HG03064 (cell line): ENCODE data around the gene USP10.
"Not testable (repeated sequence)": the region's sequence is repeated elsewhere in the genome, so short reads cannot be mapped to it uniquely, and the experiment has no call there.

Experiments used
- ATAC-seq: cut with Tn5 transposase; IDR thresholded peaks from one replicate; pipeline ENCODE4 v1.9.1; 2021; ENCODE audit warnings: low read depth; ENCODE audit not compliant: unreplicated experiment

USP10 gene

GRCh38 chr16:84746231-84746630 lies 46.4 kb downstream of the USP10 start:
- ATAC-seq = no peak

DNA sequence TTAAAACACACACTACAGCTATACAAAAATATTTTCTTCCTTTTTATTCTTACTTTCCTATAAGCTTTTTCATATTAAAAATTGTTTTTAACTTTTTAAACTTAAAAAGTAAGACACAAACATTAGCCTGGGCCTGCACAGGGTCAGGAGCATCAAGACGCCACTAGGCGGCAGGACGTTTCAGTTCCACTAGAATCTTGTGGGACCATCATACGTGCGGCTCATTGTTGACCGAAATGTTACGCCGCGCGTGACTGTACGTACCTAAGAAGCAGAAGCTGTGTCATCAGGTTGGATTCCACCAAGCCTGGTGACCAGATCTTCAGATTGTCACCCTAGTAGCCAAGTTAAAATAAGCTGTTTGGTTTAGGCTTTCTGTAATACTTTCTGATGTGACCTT lies 47.1 kb downstream of the USP10 start:
- no peak for ATAC-seq

- not testable (repeated sequence) for ATAC-seq
Measured at GRCh38 chr16:84748247-84748646, 48.4 kb downstream of the USP10 start.

DNA sequence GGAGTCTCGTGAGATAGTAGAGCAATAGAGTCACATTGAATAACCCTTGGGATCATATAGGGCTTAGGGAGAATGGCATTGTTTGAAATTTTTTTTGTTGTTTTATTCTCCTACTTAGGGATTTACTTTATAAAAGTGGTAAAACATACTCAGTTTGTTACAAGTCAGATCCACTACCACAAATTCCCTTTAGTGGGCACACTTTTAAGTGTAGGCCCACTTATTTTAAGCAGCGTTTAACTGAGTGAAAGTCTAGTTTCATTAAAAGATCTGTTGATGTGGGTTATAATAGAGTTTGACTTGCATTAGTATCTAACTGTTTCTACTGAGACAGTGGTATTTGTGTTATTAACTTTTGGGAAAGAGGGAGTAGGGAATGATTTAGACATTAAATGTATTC lies 49.3 kb downstream of the USP10 start:
- ATAC-seq = no peak

- no peak for ATAC-seq
Measured at GRCh38 chr16:84749815-84750214, 50.0 kb downstream of the USP10 start.

DNA sequence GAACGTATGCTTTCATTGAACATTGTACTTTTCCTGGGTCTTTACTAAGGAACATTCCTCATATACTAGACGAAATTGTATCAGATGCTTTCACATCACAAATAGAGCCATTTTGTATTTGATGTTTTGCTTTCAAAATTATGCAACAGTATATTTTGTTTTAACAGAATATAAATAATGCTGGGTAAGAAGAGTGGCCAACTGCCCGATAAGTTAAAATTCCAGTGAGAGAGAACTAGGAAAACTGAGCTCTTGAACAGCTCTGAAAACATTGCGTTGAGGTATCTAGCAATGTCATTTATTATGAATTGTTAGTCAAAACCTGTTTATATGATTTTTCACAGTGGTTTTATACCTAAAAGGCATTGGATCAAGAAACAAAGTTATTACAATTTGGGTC lies 50.8 kb downstream of the USP10 start:
- no peak for ATAC-seq

DNA sequence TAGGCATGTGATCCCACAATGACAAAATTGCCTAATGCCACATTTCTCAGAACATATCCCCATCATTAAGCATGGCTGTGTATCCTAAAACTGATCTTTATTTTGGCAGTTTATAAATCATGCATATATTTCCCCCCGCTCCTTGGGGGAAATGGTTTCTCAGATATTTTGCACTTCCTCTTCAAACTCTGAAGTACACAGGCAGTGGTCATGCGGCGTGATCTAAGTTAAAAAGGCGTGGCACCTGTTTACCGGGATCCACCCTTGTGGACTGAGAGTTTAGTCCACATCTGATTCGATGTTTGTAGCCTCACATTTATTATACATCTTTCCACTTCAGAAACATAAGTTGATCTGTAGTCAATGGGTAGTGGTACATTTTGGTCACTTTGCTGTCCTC lies 51.4 kb downstream of the USP10 start:
- ATAC-seq = no peak

- ATAC-seq = no peak
Measured at GRCh38 chr16:84751947-84752346, 52.1 kb downstream of the USP10 start.

- ATAC-seq = no peak
Measured at GRCh38 chr16:84752600-84752999, 52.8 kb downstream of the USP10 start.

DNA sequence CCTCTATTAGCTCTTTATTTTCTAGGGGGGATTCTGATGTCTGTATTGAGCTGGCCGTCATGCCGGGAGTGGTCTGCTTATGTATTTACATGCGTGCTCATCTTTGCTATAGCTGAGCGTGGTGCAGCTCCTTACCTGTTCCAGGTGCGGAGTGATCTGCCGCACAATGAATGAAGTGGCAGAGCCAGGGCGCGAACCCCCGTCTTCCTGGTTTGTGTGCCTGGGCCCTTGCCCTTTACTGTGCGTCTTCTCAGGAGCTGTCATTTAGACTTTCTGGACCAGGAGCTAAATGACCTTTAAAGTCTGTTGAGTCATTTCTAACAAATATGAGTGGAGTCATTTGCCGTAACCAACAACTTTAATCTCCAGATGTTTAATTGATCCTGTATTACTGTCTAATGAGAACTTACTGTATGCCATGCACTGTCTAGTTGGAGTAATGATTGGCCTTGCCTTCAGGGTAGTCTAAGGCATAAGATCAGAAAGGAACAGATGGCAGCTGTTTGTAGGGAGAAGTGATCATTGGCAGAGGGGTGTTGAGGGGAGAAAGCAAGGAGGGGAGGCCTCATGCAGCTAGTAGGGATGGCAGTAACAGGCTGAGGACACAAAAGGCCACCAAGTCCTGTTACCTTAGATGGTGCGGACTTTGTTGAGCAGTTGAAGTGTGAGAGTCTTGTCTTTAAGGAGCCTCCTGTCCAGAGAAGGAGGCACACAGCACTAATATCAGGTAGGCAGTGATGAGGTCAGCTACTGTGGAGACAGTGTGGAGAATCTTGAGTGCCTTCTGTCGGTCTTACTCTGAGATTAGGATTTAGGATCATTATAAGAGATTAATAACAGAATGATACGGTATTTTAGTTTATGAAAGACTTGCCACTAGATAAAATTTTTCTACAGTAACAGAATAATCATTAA lies 53.9 kb downstream of the USP10 start:
- no peak for ATAC-seq

- no peak for ATAC-seq
Measured at GRCh38 chr16:84754353-84754856, 54.6 kb downstream of the USP10 start.

GRCh38 chr16:84754956-84755672 lies 55.3 kb downstream of the USP10 start:
- ATAC-seq = no peak

GRCh38 chr16:84756830-84757229 lies 57.0 kb downstream of the USP10 start:
- ATAC-seq = no peak

GRCh38 chr16:84758627-84759026 lies 58.8 kb downstream of the USP10 start:
- no peak for ATAC-seq

DNA sequence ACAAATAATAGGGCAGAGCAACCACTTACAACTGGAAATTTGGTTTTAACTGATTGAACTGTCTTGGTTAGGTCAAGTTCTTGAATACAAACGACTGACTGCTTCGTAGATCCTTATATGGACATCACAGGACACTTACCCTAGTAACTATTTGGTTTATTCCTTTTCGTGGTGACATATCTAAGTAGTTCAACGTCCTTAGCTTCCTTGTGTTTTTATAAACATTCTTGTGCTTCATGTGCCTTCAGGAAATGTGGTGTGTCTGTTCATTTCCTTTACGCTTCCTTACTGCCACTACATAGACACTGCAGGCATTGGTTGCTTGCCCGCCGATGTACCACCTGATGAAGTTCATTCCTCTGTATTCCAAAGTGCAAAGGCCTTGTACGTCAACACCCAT lies 59.3 kb downstream of the USP10 start:
- no peak for ATAC-seq

GRCh38 chr16:84759906-84760305 lies 60.1 kb downstream of the USP10 start:
- ATAC-seq = no peak

DNA sequence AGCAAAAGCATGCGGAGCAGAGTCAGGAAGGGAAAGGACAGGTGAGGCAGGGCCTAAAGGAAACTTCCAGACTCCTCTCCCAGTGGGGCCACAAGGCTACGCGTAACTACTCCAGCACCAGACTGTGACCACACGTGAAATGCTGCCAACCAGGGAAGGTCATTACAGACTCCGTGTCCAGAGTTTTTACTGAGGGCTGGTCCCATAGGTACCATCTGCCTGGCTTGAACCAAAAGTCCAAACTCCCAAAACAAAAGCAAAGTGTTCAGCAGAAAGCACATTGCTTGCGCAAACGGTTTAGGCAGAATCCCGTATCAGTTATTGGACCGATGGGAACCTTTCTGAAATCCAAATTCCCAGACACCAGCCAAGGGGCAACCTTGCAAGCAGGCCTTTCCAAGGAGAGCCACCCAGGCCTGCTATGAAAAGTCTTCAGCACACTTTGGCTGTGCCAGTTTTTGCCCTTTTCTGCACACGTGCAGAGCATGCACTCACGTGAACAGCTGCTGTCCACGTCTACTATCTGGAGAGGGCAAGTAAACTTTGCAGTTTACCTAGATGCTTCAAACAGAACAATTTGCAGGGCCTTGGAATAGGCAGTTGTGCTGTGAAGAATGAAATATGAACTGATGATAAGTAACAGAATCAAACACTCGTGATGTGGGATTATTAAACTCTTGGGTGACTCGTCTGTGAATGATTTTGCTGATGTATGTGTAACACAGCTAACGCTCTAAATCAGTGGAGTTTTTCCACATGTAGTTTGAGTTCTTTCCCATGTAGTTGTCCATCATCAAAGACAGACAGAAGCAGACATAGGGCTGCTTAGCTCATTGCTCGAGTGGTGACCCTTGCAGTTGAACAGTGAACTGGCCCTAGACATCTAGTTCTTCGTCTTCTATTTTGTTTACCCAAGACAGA lies 61.9 kb downstream of the USP10 start:
- ATAC-seq = no peak

DNA sequence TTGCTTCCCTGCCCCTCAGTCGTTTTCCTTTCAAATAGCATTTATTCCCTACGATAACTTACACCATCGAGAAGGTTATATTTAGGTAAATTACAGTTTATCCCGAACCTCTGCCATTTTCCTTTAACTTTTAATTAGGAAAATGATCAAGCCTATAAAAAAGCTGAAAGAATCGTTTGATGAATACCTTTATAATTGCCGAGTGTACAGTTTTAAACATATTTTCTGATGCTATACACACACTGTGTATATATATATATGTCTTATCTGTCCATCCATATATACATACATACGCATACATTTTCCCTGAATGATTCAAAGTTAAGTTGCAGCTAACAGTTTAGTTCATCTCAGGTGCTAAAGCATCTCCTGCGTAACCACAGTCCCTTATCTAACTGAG lies 63.4 kb downstream of the USP10 start:
- no peak for ATAC-seq

DNA sequence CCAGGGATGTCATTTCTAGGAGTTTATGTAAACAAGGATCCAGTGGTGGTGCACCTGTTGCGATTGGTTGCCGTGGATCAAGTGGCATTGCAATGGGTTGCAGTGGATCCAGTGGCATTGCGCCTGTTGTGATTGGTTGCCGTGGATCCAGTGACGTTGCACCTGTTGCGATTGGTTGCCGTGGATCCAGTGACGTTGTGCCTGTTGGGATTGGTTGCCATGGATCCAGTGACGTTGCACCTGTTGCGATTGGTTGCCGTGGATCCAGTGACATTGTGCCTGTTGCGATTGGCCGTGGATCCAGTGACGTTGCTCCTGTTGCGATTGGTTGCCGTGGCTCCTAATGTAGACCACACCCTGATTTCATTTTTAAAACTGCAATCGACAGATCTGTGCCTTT lies 63.8 kb downstream of the USP10 start:
- ATAC-seq = no peak

DNA sequence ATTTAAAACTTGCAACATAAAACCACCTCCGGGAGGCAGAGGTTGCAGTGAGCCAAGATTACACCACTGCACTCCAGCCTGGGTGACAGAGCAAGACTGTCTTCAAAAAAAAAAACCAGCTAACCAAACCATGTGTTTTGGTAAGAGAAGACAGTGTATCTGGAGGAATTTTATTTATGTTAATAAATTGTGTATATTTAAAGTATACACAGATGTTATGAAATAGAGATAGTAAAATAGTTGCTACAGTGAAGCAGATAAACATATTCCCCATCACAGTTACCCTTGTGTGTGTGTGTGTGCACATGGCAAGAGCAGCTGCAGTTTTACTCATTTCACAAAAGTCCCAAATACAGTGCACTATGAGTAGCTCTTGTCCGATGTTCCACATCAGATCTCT lies 65.2 kb downstream of the USP10 start:
- ATAC-seq = no peak
